ENCODE results near the gene LRMDA.

Gene LRMDA

GRCh38 chr10:75648351-75648750 lies 216.9 kb downstream of the LRMDA start:
- Histone ChIP-seq H2AFZ (ENCODE audit: low read depth, low read length) (no peak overlapping the region), H3K36me3 (ENCODE audit: insufficient read depth, low read length) (no peaks in the 10 kb centered on the region), H3K27me3 (ENCODE audit: insufficient read depth, low read length) (no peaks in the 10 kb centered on the region), H3K4me3 (ENCODE audit: low read length) (no peak overlapping the region), H3K4me1 (ENCODE audit: insufficient read depth, low read length) (peaks cover 9% of the 10 kb centered on the region), H3K9me3 (ENCODE audit: low read length) (no peaks in the 10 kb centered on the region)

- no peaks in the 10 kb centered on the region for H3K27me3 ChIP-seq (ENCODE audit: insufficient read depth, low read length)
- peaks cover 9% of the 10 kb centered on the region for H3K4me1 ChIP-seq (ENCODE audit: insufficient read depth, low read length)
- no peak overlapping the region for H2AFZ ChIP-seq (ENCODE audit: low read depth, low read length)
- no peaks in the 10 kb centered on the region for H3K36me3 ChIP-seq (ENCODE audit: insufficient read depth, low read length)
- no peak overlapping the region for H3K4me3 ChIP-seq (ENCODE audit: low read length)
- no peaks in the 10 kb centered on the region for H3K9me3 ChIP-seq (ENCODE audit: low read length)
Observed at GRCh38 chr10:75648854-75649253, 217.4 kb downstream of the LRMDA start.

DNA sequence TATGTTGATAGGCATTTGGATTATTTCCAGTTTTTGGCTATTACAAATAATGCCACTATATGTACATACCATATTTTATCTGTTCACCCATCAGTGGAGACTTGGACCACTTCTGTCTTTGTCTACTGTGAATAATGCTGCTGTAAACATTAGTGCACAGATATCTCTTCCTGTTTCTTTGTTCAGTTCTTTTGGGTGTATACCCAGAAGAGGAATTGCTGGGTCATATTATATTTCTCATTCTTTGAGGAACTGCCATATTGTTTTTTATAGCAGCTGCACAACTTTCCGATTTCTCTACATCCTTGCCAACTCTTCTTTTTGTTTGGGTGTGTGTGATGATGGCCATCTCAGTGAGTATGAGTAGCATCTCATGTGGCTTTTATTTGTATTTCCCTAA lies 218.0 kb downstream of the LRMDA start:
- Histone ChIP-seq H3K9me3 (ENCODE audit: low read length) (no peaks in the 10 kb centered on the region), H3K4me1 (ENCODE audit: insufficient read depth, low read length) (peaks cover 9% of the 10 kb centered on the region), H3K27me3 (ENCODE audit: insufficient read depth, low read length) (no peaks in the 10 kb centered on the region), H3K36me3 (ENCODE audit: insufficient read depth, low read length) (no peaks in the 10 kb centered on the region), H2AFZ (ENCODE audit: low read depth, low read length) (no peak overlapping the region), H3K4me3 (ENCODE audit: low read length) (no peak overlapping the region)

- Histone ChIP-seq H3K27me3 (ENCODE audit: insufficient read depth, low read length) (no peaks in the 10 kb centered on the region), H3K9me3 (ENCODE audit: low read length) (no peaks in the 10 kb centered on the region), H3K36me3 (ENCODE audit: insufficient read depth, low read length) (no peaks in the 10 kb centered on the region), H3K4me1 (ENCODE audit: insufficient read depth, low read length) (peaks cover 9% of the 10 kb centered on the region), H3K4me3 (ENCODE audit: low read length) (no peak overlapping the region), H2AFZ (ENCODE audit: low read depth, low read length) (no peak overlapping the region)
Observed at GRCh38 chr10:75650648-75651047, 219.2 kb downstream of the LRMDA start.

DNA sequence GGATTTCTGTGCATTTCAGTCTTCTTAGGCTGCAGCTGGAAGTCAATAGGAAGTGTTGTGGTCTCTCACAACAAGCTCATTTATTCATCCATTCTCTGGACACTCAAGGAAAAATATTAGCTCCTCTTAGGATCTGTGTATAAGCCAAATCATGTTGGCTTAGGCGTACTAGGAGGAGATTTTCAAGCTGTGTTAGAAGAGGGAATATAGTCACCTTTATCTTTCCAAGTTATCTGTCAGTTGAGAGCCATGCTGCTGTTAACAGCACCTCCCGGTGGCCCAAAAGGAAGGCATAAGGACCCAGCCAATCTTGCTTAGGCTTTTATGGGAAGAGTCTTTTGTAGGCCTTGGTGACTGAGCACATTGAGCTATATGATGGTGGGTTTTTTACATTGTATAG lies 220.0 kb downstream of the LRMDA start:
- Histone ChIP-seq H3K4me1 (ENCODE audit: insufficient read depth, low read length) (peaks cover 9% of the 10 kb centered on the region), H3K4me3 (ENCODE audit: low read length) (no peak overlapping the region), H3K36me3 (ENCODE audit: insufficient read depth, low read length) (no peaks in the 10 kb centered on the region), H3K9me3 (ENCODE audit: low read length) (no peaks in the 10 kb centered on the region), H3K27me3 (ENCODE audit: insufficient read depth, low read length) (no peaks in the 10 kb centered on the region), H2AFZ (ENCODE audit: low read depth, low read length) (no peak overlapping the region)

DNA sequence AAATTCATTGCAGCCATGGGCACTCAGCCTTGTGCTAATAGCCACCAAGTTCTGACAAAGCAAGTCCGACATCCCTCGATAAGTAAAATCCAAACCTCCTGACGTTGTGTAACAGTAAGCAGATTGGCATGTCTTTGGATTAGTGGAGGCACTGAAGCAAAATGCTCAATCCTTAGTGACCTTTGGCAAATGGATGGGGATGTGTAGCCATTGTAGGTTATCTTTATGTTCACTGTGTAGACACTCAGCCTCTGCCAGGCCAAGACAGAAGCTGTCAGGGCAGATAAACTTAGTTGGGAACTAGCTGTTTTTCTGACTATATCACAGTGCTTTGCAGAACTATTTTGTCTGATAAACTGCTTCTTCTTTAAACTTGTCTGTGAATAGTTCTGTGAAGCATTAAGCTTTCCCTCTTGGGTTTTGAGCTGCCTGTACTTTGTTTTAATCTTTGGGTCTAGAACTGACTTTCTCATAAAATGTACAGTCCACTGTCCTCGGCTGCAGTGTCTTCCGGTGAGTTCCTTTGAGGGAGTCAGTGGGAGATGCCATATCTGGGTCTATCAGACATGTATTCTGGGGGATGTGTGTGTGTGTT lies 220.8 kb downstream of the LRMDA start:
- Histone ChIP-seq H3K27me3 (ENCODE audit: insufficient read depth, low read length) (no peaks in the 10 kb centered on the region), H3K9me3 (ENCODE audit: low read length) (no peaks in the 10 kb centered on the region), H3K4me3 (ENCODE audit: low read length) (no peak overlapping the region), H2AFZ (ENCODE audit: low read depth, low read length) (no peak overlapping the region), H3K36me3 (ENCODE audit: insufficient read depth, low read length) (no peaks in the 10 kb centered on the region), H3K4me1 (ENCODE audit: insufficient read depth, low read length) (peaks cover 9% of the 10 kb centered on the region)

- Histone ChIP-seq H3K36me3 (ENCODE audit: insufficient read depth, low read length) (no peaks in the 10 kb centered on the region), H3K4me3 (ENCODE audit: low read length) (no peak overlapping the region), H3K27me3 (ENCODE audit: insufficient read depth, low read length) (peaks cover 1% of the 10 kb centered on the region), H2AFZ (ENCODE audit: low read depth, low read length) (no peak overlapping the region), H3K9me3 (ENCODE audit: low read length) (no peaks in the 10 kb centered on the region), H3K4me1 (ENCODE audit: insufficient read depth, low read length) (peaks cover 9% of the 10 kb centered on the region)
Observed at GRCh38 chr10:75653761-75654160, 222.3 kb downstream of the LRMDA start.

GRCh38 chr10:75654171-75654771 lies 222.8 kb downstream of the LRMDA start:
- Histone ChIP-seq H3K4me3 (ENCODE audit: low read length) (no peak overlapping the region), H2AFZ (ENCODE audit: low read depth, low read length) (no peak overlapping the region), H3K27me3 (ENCODE audit: insufficient read depth, low read length) (peaks cover 5% of the 10 kb centered on the region), H3K36me3 (ENCODE audit: insufficient read depth, low read length) (no peaks in the 10 kb centered on the region), H3K4me1 (ENCODE audit: insufficient read depth, low read length) (peaks cover 9% of the 10 kb centered on the region), H3K9me3 (ENCODE audit: low read length) (no peaks in the 10 kb centered on the region)

DNA sequence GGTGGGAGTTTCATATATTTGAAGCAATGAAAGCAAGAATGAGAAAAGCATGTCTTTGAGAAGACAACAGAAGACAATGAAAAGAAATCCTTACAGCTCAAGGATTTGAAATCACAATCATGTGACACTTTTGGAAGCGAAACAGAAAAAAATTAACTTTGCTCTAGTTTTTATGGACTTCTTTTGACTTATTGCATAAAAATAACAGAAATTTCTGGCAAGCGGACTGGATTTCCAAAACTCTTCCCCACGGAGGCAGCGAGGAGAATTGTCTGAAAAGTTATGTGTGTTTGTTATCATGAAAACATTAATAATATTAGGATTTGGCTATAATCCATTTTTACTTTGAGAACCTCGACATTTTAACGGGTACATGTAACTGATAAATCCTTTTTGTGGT lies 223.3 kb downstream of the LRMDA start:
- Histone ChIP-seq H3K27me3 (ENCODE audit: insufficient read depth, low read length) (peaks cover 5% of the 10 kb centered on the region), H3K36me3 (ENCODE audit: insufficient read depth, low read length) (no peaks in the 10 kb centered on the region), H3K4me3 (ENCODE audit: low read length) (no peak overlapping the region), H3K9me3 (ENCODE audit: low read length) (no peaks in the 10 kb centered on the region), H2AFZ (ENCODE audit: low read depth, low read length) (no peak overlapping the region), H3K4me1 (ENCODE audit: insufficient read depth, low read length) (peaks cover 9% of the 10 kb centered on the region)

GRCh38 chr10:75655791-75656451 lies 224.5 kb downstream of the LRMDA start:
- Histone ChIP-seq H3K4me1 (ENCODE audit: insufficient read depth, low read length) (peaks cover 3% of the 10 kb centered on the region), H3K4me3 (ENCODE audit: low read length) (no peak overlapping the region), H3K36me3 (ENCODE audit: insufficient read depth, low read length) (no peaks in the 10 kb centered on the region), H3K9me3 (ENCODE audit: low read length) (no peaks in the 10 kb centered on the region), H3K27me3 (ENCODE audit: insufficient read depth, low read length) (peaks cover 5% of the 10 kb centered on the region), H2AFZ (ENCODE audit: low read depth, low read length) (no peak overlapping the region)

DNA sequence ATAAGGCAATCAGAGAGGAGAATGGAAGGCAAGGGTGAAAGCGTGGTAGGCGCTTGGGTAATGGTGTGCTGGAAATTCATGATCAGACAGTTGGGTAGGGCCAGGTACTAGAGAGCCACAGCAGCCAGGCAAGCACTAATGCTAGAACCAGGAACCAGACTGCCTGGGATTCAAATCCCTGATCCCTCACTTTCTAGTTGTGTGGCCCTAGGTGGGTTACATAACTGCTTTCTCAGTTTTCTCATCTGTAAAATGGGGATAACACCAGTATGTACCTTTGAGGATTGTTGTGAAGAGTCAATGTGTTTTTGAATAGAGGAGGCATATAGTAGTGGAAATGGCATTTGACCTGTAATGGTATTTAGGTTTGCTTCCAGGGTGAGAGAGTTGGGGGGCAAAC lies 225.9 kb downstream of the LRMDA start:
- H3K36me3 ChIP-seq (ENCODE audit: insufficient read depth, low read length): no peaks in the 10 kb centered on the region
- no peaks in the 10 kb centered on the region for H3K4me1 ChIP-seq (ENCODE audit: insufficient read depth, low read length)
- H3K9me3 ChIP-seq (ENCODE audit: low read length): no peaks in the 10 kb centered on the region
- H2AFZ ChIP-seq (ENCODE audit: low read depth, low read length): no peak overlapping the region
- H3K4me3 ChIP-seq (ENCODE audit: low read length): no peak overlapping the region
- peaks cover 5% of the 10 kb centered on the region for H3K27me3 ChIP-seq (ENCODE audit: insufficient read depth, low read length)

GRCh38 chr10:75658036-75658435 lies 226.6 kb downstream of the LRMDA start:
- H3K4me1 ChIP-seq (ENCODE audit: insufficient read depth, low read length): no peaks in the 10 kb centered on the region
- H3K36me3 ChIP-seq (ENCODE audit: insufficient read depth, low read length): no peaks in the 10 kb centered on the region
- H3K4me3 ChIP-seq (ENCODE audit: low read length): no peak overlapping the region
- H2AFZ ChIP-seq (ENCODE audit: low read depth, low read length): no peak overlapping the region
- H3K27me3 ChIP-seq (ENCODE audit: insufficient read depth, low read length): peaks cover 5% of the 10 kb centered on the region
- H3K9me3 ChIP-seq (ENCODE audit: low read length): no peaks in the 10 kb centered on the region

GRCh38 chr10:75658496-75658895 lies 227.1 kb downstream of the LRMDA start:
- Histone ChIP-seq H3K4me1 (ENCODE audit: insufficient read depth, low read length) (no peaks in the 10 kb centered on the region), H3K36me3 (ENCODE audit: insufficient read depth, low read length) (no peaks in the 10 kb centered on the region), H3K27me3 (ENCODE audit: insufficient read depth, low read length) (peaks cover 5% of the 10 kb centered on the region), H3K4me3 (ENCODE audit: low read length) (no peak overlapping the region), H3K9me3 (ENCODE audit: low read length) (no peaks in the 10 kb centered on the region), H2AFZ (ENCODE audit: low read depth, low read length) (no peak overlapping the region)
